K562 (cell line): ENCODE data around the gene ERC2. TPM values are rescaled to one million over a fixed set of nuclear protein-coding genes. Genes with fewer than 3 reads are reported as not detected.

Experiments used
- ATAC-seq: fragments of 200-7000 bp; cut with Tn5 transposase; 3 replicates; pipeline ENCODE4 v1.9.1; 2020; ENCODE audit warnings: moderate library complexity
- BruUV-seq: library from RNA; stranded (reverse); fragments of 400-500 nt; replicated peaks from 2 replicates; lab custom pipeline; 2021; lab: Mats Ljungman, UMichigan
- CTCF ChIA-PET: fragments of 300-600 bp; formaldehyde crosslinking; extraction: SDS; loops from one replicate; lab custom pipeline; 2021; ENCODE audit warnings: low intra/inter-chr PET ratio; lab: Yijun Ruan, JAX
- POLR2A ChIA-PET: fragments of 300-600, 350-650 bp; sonication (Branson Sonifier 250); formaldehyde crosslinking; extraction: SDS; loops from one replicate; lab custom pipeline; 2021; ENCODE audit warnings: antibody characterized with exemption, inconsistent platforms; lab: Yijun Ruan, JAX
- DNase-seq, 4 experiments: peaks; one replicate each; pipeline versions ENCODE4 v3.0.0 to v3.0.0-alpha.2; 2011 to 2018; ENCODE audit warnings: low spot score in 3 of 4, mixed read lengths in 3 of 4; ENCODE audit errors: extremely low read depth in 1 of 4
- FAIRE-seq: peaks from 2 replicates; lab custom pipeline; 2011; peaks lifted over from hg19 to GRCh38; lab: Jason Lieb, UNC
- H2AFZ ChIP-seq: 2 replicates; pipeline ENCODE4 v1.6.0; 2011; ENCODE audit warnings: low read depth, low read length, control low read depth, inconsistent platforms
- H3K27ac ChIP-seq: fragments of 200-600 bp; 3 replicates; pipeline ENCODE4 v1.8.0; 2011; ENCODE audit warnings: low read depth, mild to moderate bottlenecking, control low read depth, inconsistent platforms, low read length, moderate library complexity, mixed read lengths; ENCODE audit errors: extremely low read depth
- H3K27me3 ChIP-seq, 2 experiments: fragments of 300-600 bp in 1 of 2; 2 replicates in 1 of 2; 3 replicates in 1 of 2; pipeline versions ENCODE4 v1.6.0 to v1.8.0; 2011; ENCODE audit warnings: inconsistent platforms in 2 of 2, low read length in 2 of 2, mild to moderate bottlenecking in 1 of 2, mixed read lengths in 1 of 2, moderate library complexity in 1 of 2; ENCODE audit not compliant: control insufficient read depth in 2 of 2, insufficient read depth in 2 of 2
- H3K36me3 ChIP-seq: fragments of 300-600 bp; 3 replicates; pipeline ENCODE4 v1.8.0; 2011; ENCODE audit warnings: mild to moderate bottlenecking, low read length, inconsistent platforms; ENCODE audit not compliant: control insufficient read depth, insufficient read depth
- H3K4me1 ChIP-seq, 2 experiments: fragments of 200-600 bp in 1 of 2; replicated peaks in 1 of 2; 2 replicates in 1 of 2; 3 replicates in 1 of 2; pipeline versions ENCODE4 v1.5.1 to v1.8.0; 2011; ENCODE audit warnings: inconsistent platforms in 2 of 2, low read length in 2 of 2, mild to moderate bottlenecking in 1 of 2, mixed read lengths in 1 of 2, moderate library complexity in 1 of 2; ENCODE audit not compliant: control insufficient read depth in 2 of 2, insufficient read depth in 2 of 2
- H3K4me2 ChIP-seq: 2 replicates; pipeline ENCODE4 v1.6.1; 2011; ENCODE audit warnings: low read length, control low read depth, inconsistent platforms, mixed read lengths; ENCODE audit not compliant: insufficient read depth
- H3K4me3 ChIP-seq: fragments of 200-600 bp; sonication (generic), shearing (Covaris generic); 2 replicates; pipeline ENCODE4 v1.5.1; 2016; ENCODE audit warnings: control low read depth, inconsistent platforms
- H3K79me2 ChIP-seq: fragments of 200-600 bp; 3 replicates; pipeline ENCODE4 v1.8.0; 2011; ENCODE audit warnings: low read length, inconsistent platforms; ENCODE audit not compliant: control insufficient read depth, insufficient read depth
- H3K9ac ChIP-seq, 2 experiments: 2 replicates each; pipeline versions ENCODE4 v1.6.0 to v1.6.1; 2011; ENCODE audit warnings: low read depth in 2 of 2, low read length in 2 of 2, control low read depth in 1 of 2, inconsistent platforms in 1 of 2, mild to moderate bottlenecking in 1 of 2, mixed read lengths in 1 of 2; ENCODE audit not compliant: insufficient read depth in 1 of 2
- H3K9me1 ChIP-seq: one replicate; pipeline ENCODE4 v1.6.0; 2011; ENCODE audit warnings: inconsistent platforms, mild to moderate bottlenecking, low read length, moderate library complexity; ENCODE audit not compliant: control insufficient read depth, insufficient read depth
- H3K9me3 ChIP-seq: replicated peaks from 2 replicates; pipeline ENCODE4 v1.5.1; 2011; ENCODE audit warnings: low read depth, low read length, inconsistent platforms; ENCODE audit not compliant: control insufficient read depth, insufficient read depth
- H4K20me1 ChIP-seq: replicated peaks from 2 replicates; pipeline ENCODE4 v1.6.1; 2011; ENCODE audit warnings: low read length, inconsistent platforms, mixed read lengths; ENCODE audit not compliant: control insufficient read depth, insufficient read depth
- BMI1 ChIP-seq: fragments of 150-350 bp; IDR thresholded peaks from 2 replicates; pipeline ENCODE4 v1.6.1; 2014; ENCODE audit warnings: low read length
- ELF2 ChIP-seq: fragments of 250-450 bp; sonication (Bioruptor Pico); IDR thresholded peaks from 2 replicates; pipeline ENCODE4 v1.5.0; 2021; ENCODE audit warnings: mild to moderate bottlenecking
- FOXA1 ChIP-seq: fragments of 450-650 bp; IDR thresholded peaks from 2 replicates; pipeline ENCODE4 v1.6.1; 2016; ENCODE audit warnings: mild to moderate bottlenecking, borderline replicate concordance
- HDAC8 ChIP-seq: fragments of 450-650 bp; IDR thresholded peaks from 2 replicates; pipeline ENCODE4 v1.6.1; 2016; ENCODE audit warnings: mild to moderate bottlenecking, missing genetic modification characterization, moderate library complexity, missing compliant biosample characterization
- KDM5B ChIP-seq: fragments of 200-600 bp; sonication (generic); IDR thresholded peaks from 2 replicates; pipeline ENCODE4 v1.6.1; 2012; ENCODE audit warnings: low read depth, mild to moderate bottlenecking, moderate library complexity, low read length, control low read depth, inconsistent platforms; ENCODE audit not compliant: insufficient replicate concordance
- PCBP2 ChIP-seq: fragments of 200-400 bp; formaldehyde crosslinking; IDR thresholded peaks from 2 replicates; pipeline ENCODE4 v1.6.1; 2018; ENCODE audit warnings: low read length, low read depth, mild to moderate bottlenecking, moderate library complexity; ENCODE audit not compliant: poor library complexity, severe bottlenecking
- PHB2 ChIP-seq: fragments of 450-650 bp; IDR thresholded peaks from 2 replicates; pipeline ENCODE4 v1.6.1; 2017; ENCODE audit warnings: low read depth
- PHTF2 ChIP-seq: fragments of 250-450 bp; sonication (Bioruptor Pico); IDR thresholded peaks from 2 replicates; pipeline ENCODE4 v1.5.0; 2021; ENCODE audit warnings: mild to moderate bottlenecking
- RBM22 ChIP-seq: fragments of 200-400 bp; formaldehyde crosslinking; IDR thresholded peaks from 2 replicates; pipeline ENCODE4 v1.6.1; 2018; ENCODE audit warnings: low read length, low read depth; ENCODE audit not compliant: poor library complexity, severe bottlenecking
- STAT5B ChIP-seq: fragments of 250-450 bp; sonication (Bioruptor Pico); IDR thresholded peaks from 2 replicates; pipeline ENCODE4 v1.8.0; 2021; ENCODE audit warnings: mild to moderate bottlenecking, inconsistent platforms
- TAF1 ChIP-seq: IDR thresholded peaks from 2 replicates; pipeline ENCODE4 v1.6.1; 2011; ENCODE audit warnings: mild to moderate bottlenecking, low read length, moderate library complexity; ENCODE audit not compliant: insufficient read depth, control insufficient read depth, severe bottlenecking; ENCODE audit errors: extremely low read depth
- ZNF551 ChIP-seq: fragments of 250-450 bp; sonication (Bioruptor Pico); IDR thresholded peaks from 2 replicates; pipeline ENCODE4 v1.5.0; 2021; ENCODE audit warnings: mild to moderate bottlenecking, moderate library complexity
- whole genome bisulfite sequencing: fragments of 100-300 bp; shearing (Covaris generic); methylation state at CpG from one replicate; pipeline ENCODE4 v1.1.6; 2016; ENCODE audit warnings: low coverage, mixed read lengths; ENCODE audit not compliant: insufficient coverage; ENCODE audit errors: missing lambda C conversion rate; 5-methylcytosine and 5-hydroxymethylcytosine counted together
- in situ Hi-C: fragments of 300-500 bp; cut with MboI; formaldehyde crosslinking; loops from 4 replicates; pipeline ENCODE4 v1.15.0; 2018; ENCODE audit warnings: inconsistent platforms, mixed read lengths
- intact Hi-C: fragments of 100-400 bp; cut with micrococcal nuclease; formaldehyde crosslinking; loops from 2 replicates; pipeline ENCODE4 v1.14.2; 2022
- polyA plus RNA-seq, 8 experiments: library from polyadenylated mRNA; depleted of rRNA in 4 of 8; stranded (reverse) in 5 of 8; unstranded in 3 of 8; fragments of >200 nt; fragmentation: Nextera tagmentation in 2 of 8; fragmentation: Illumina TruSeq in 1 of 8; extraction: Ambion mirVana in 2 of 8; extraction: Trizol in 1 of 8; gene quantifications; 2 replicates each; pipeline versions ENCODE4 v1.2.1 to v1.2.3, GENCODE V29; 2011 to 2014; ENCODE audit warnings: inconsistent platforms in 1 of 8, missing spikeins in 1 of 8
- total RNA-seq, 7 experiments: library from RNA; depleted of rRNA in 6 of 7; stranded (reverse); fragments of >200 nt in 6 of 7; fragmentation: Illumina TruSeq in 2 of 7; extraction: Trizol in 2 of 7; gene quantifications; 2 replicates each; pipeline versions ENCODE4 v1.2.1 to v1.2.3, GENCODE V29; 2011 to 2021; ENCODE audit warnings: low replicate concordance in 1 of 7
- TF ChIP-seq, protein P1 (sequence below): sonication (generic); formaldehyde crosslinking; IDR thresholded peaks from 2 replicates; pipeline ENCODE4 v1.8.0; 2022; ENCODE audit warnings: mild to moderate bottlenecking, missing genetic modification reagents
- TF ChIP-seq, protein P2 (sequence below): fragments of 450-650 bp; formaldehyde crosslinking; IDR thresholded peaks from 2 replicates; pipeline ENCODE4 v1.4.0; 2022; ENCODE audit warnings: missing genetic modification characterization
- TF ChIP-seq, protein P3 (sequence below), 2 experiments: fragments of 450-650 bp in 1 of 2; sonication (generic) in 1 of 2; formaldehyde crosslinking; conservative IDR thresholded peaks; 2 replicates each; pipeline versions ENCODE4 v1.4.0 to v1.8.1; 2020 to 2022; ENCODE audit warnings: mild to moderate bottlenecking in 1 of 2, missing genetic modification reagents in 1 of 2
- TF ChIP-seq, protein P4 (sequence below): sonication (generic); formaldehyde crosslinking; IDR thresholded peaks from 2 replicates; pipeline ENCODE4 v1.8.1; 2023; ENCODE audit warnings: mild to moderate bottlenecking, missing genetic modification reagents

The ERC2 gene
- total and polyA plus RNA-seq, 9 of the 15 experiments (the other 6 are each of a cell fraction or from before 2014, with no cell fraction given), result 0.04 to 0.18 (median 0.07) TPM; not detected in 2

DNA sequence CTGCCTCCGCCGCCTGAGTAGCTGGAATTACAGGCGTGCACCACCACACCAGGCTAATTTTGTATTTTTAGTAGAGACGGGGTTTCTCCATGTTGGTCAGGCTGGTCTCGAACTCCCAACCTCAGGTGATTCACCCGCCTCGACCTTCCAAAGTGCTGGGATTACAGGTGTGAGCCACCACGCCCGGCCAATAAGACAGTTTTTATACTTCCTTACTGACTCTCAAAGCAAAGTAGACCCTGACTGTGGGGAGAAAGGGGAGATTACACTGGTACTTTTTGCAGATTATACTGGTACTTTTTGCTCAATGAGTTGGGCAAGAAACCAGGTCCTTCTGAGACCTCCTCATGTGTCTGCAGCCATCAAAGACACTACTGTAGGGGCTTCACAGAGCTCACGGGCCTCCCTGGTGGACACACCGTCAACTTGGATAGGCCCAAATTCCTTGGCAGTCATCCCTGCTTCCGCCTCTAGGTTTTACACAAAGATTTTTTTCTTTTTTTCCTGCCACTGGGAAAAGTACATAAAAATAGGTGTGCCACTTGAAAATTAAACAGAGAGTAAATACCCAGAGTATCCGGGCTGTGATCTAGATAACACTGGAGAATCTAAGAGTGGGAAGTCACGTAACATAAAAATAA, 837.9 kb downstream of the ERC2 start (continued):
- no peak for TF ChIP-seq RBM22
- TF ChIP-seq KDM5B, result no peak
- no peak for TF ChIP-seq PHB2
- TF ChIP-seq PHTF2, result no peak
- TF ChIP-seq TAF1, result no peak
- no peak for TF ChIP-seq ELF2
- TF ChIP-seq, all 486 proteins: peak for 0

DNA sequence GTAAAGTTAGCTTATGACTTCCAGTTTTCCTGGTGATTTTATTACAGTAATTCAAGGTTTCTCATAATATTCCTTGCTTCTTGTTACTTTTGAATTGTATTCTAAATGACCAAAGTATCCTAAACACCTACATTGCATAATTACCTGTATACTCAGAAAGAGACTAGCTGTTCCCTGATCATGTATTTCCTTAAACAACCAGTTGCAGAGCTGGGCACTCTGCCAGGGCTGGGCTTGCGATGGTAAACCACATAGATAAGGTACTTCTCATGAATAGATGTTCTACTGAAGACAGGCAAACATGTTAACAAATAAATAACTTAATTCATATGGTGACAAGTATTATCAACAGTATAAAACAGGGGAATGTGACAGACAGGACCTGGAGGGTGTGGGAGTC, 838.8 kb downstream of the ERC2 start:
- H3K4me1 ChIP-seq, result no peaks in the 10 kb centered on the region
- no peaks in the 10 kb centered on the region for H3K9me3 ChIP-seq
- no peaks in the 10 kb centered on the region for H4K20me1 ChIP-seq
- H3K27me3 ChIP-seq, result peaks cover 0 to 2% of the 10 kb centered on the region in 2 experiments; a peak in 3 of 5 replicates
- no peak overlapping the region for H2AFZ ChIP-seq
- no TSS peak for BruUV-seq
- H3K4me2 ChIP-seq, result no peak overlapping the region
- no peaks in the 10 kb centered on the region for H3K36me3 ChIP-seq
- ChIA-PET CTCF (no interaction called here), POLR2A (no interaction called here)
- WGBS, result 7% methylated on average over 1 of the region's 1 CpG
- ATAC-seq (no peak), FAIRE-seq (no peak), DNase-seq (no peak)
- TF ChIP-seq ZNF551, result no peak
- TF ChIP-seq, protein P1, sequence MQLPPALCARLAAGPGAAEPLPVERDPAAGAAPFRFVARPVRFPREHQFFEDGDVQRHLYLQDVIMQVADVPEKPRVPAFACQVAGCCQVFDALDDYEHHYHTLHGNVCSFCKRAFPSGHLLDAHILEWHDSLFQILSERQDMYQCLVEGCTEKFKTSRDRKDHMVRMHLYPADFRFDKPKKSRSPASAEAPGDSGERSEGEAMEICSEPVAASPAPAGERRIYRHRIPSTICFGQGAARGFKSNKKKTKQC, result no peak
- no peak for TF ChIP-seq BMI1
- TF ChIP-seq, protein P2, sequence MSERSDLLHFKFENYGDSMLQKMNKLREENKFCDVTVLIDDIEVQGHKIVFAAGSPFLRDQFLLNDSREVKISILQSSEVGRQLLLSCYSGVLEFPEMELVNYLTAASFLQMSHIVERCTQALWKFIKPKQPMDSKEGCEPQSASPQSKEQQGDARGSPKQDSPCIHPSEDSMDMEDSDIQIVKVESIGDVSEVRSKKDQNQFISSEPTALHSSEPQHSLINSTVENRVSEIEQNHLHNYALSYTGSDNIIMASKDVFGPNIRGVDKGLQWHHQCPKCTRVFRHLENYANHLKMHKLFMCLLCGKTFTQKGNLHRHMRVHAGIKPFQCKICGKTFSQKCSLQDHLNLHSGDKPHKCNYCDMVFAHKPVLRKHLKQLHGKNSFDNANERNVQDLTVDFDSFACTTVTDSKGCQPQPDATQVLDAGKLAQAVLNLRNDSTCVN, result no peak
- TF ChIP-seq FOXA1, result no peak
- TF ChIP-seq STAT5B (CRISPR knock-in tag), result no peak
- TF ChIP-seq, protein P3, sequence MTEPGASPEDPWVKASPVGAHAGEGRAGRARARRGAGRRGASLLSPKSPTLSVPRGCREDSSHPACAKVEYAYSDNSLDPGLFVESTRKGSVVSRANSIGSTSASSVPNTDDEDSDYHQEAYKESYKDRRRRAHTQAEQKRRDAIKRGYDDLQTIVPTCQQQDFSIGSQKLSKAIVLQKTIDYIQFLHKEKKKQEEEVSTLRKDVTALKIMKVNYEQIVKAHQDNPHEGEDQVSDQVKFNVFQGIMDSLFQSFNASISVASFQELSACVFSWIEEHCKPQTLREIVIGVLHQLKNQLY (CRISPR knock-in tag; conservative IDR thresholded peaks at IDR 0.05), result no peak
- no peak for TF ChIP-seq PCBP2
- TF ChIP-seq, protein P4, sequence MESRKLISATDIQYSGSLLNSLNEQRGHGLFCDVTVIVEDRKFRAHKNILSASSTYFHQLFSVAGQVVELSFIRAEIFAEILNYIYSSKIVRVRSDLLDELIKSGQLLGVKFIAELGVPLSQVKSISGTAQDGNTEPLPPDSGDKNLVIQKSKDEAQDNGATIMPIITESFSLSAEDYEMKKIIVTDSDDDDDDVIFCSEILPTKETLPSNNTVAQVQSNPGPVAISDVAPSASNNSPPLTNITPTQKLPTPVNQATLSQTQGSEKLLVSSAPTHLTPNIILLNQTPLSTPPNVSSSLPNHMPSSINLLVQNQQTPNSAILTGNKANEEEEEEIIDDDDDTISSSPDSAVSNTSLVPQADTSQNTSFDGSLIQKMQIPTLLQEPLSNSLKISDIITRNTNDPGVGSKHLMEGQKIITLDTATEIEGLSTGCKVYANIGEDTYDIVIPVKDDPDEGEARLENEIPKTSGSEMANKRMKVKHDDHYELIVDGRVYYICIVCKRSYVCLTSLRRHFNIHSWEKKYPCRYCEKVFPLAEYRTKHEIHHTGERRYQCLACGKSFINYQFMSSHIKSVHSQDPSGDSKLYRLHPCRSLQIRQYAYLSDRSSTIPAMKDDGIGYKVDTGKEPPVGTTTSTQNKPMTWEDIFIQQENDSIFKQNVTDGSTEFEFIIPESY (CRISPR knock-in tag), result no peak
- TF ChIP-seq HDAC8, result no peak
- in situ Hi-C loops (no loop called here), intact Hi-C loops (no loop called here)
- H3K27ac ChIP-seq, result no peak overlapping the region
- no peaks in the 10 kb centered on the region for H3K9me1 ChIP-seq
- H3K79me2 ChIP-seq, result no peaks in the 10 kb centered on the region
- H3K9ac ChIP-seq, result no peak overlapping the region
- no peak overlapping the region for H3K4me3 ChIP-seq
